OCI-LY3 (cell line): ENCODE data around the gene PLEKHA7.

Experiments
- EZH2phosphoT487 ChIP-seq: fragments of 200-600 bp; shearing (Covaris generic); IDR thresholded peaks from 2 replicates; pipeline ENCODE4 v1.6.1; 2018; ENCODE audit warnings: antibody characterized with exemption, mixed run types, low read depth
- TF ChIP-seq, protein P1 (sequence below): fragments of 200-600, 300-600 bp; sonication (generic); IDR thresholded peaks from 2 replicates; pipeline ENCODE4 v1.5.1; 2014; ENCODE audit warnings: antibody characterized with exemption, low read length, low read depth

DNA sequence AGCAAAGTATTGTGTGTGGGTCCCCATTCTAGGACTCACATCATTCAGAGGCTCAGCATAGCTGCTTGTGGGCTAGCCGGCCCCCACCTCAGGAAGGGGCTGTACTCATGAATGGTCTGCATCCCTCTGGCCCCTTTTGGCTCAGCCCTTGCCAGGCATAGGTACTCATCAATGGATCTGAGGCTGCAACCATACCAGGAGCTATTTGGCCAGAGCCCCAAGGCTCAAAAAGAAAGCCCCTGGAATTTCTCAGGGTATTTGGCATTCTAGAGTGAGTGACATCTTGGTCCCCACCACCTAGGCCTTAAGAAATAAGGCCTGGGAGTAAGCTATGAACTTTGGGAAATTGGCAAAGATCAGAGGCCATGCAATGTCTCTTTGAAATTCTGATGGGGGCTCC lies 38.3 kb downstream of the PLEKHA7 start:
- TF ChIP-seq, protein P1, sequence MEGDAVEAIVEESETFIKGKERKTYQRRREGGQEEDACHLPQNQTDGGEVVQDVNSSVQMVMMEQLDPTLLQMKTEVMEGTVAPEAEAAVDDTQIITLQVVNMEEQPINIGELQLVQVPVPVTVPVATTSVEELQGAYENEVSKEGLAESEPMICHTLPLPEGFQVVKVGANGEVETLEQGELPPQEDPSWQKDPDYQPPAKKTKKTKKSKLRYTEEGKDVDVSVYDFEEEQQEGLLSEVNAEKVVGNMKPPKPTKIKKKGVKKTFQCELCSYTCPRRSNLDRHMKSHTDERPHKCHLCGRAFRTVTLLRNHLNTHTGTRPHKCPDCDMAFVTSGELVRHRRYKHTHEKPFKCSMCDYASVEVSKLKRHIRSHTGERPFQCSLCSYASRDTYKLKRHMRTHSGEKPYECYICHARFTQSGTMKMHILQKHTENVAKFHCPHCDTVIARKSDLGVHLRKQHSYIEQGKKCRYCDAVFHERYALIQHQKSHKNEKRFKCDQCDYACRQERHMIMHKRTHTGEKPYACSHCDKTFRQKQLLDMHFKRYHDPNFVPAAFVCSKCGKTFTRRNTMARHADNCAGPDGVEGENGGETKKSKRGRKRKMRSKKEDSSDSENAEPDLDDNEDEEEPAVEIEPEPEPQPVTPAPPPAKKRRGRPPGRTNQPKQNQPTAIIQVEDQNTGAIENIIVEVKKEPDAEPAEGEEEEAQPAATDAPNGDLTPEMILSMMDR, result no peak
- TF ChIP-seq EZH2phosphoT487, result no peak
